NCI-H460 (cell line): ENCODE data around the gene SNAI3. TPM values are rescaled to one million over a fixed set of nuclear protein-coding genes. Genes with fewer than 3 reads are reported as not detected.
A peak's percentile ranks its signal among the peaks of the same experiment; 100 is the strongest.

Experiments used
- DNase-seq: peaks from one replicate; pipeline ENCODE4 v3.0.0-alpha.2; 2016; ENCODE audit warnings: low read depth; ENCODE audit errors: extremely low read depth
- total RNA-seq: library from RNA; depleted of rRNA; stranded (reverse); fragments of >200 nt; shearing (Covaris generic); gene quantifications from 2 replicates; pipeline ENCODE4 v1.2.3, GENCODE V29; 2014

SNAI3 gene
- total RNA-seq, 1 experiment from 2014 or later = not detected

GRCh38 chr16:88706229-88706964 lies 20.1 kb upstream of the SNAI3 start, which contains the start of the genes CTU2 and RNF166:
Gene CTU2, plus strand, starts transcription at chr16:88706503. Its CDS starts 28 bp downstream, at chr16:88706531.
Gene RNF166, minus strand, starts transcription at chr16:88706408. Its CDS starts 83 bp downstream, at chr16:88706325.
- peak; percentile 73 for DNase-seq

GRCh38 chr16:88705801-88706228 lies 19.5 kb upstream of the SNAI3 start:
- no peak for DNase-seq

- no peak for DNase-seq
Measured at GRCh38 chr16:88705076-88705684, 18.9 kb upstream of the SNAI3 start.

GRCh38 chr16:88703486-88704309 lies 17.4 kb upstream of the SNAI3 start:
- no peak for DNase-seq

GRCh38 chr16:88702371-88703210 lies 16.3 kb upstream of the SNAI3 start:
- no peak for DNase-seq

- no peak for DNase-seq
Measured at GRCh38 chr16:88701581-88702370, 15.5 kb upstream of the SNAI3 start.

GRCh38 chr16:88700636-88701482 lies 14.6 kb upstream of the SNAI3 start:
- no peak for DNase-seq

- no peak for DNase-seq
Measured at GRCh38 chr16:88700322-88700635, 14.0 kb upstream of the SNAI3 start.

GRCh38 chr16:88699180-88699579 lies 12.9 kb upstream of the SNAI3 start:
- no peak for DNase-seq

GRCh38 chr16:88698646-88699045 lies 12.3 kb upstream of the SNAI3 start:
- DNase-seq = no peak

- no peak for DNase-seq
Measured at GRCh38 chr16:88697831-88698615, 11.7 kb upstream of the SNAI3 start.

GRCh38 chr16:88697116-88697830 lies 11.0 kb upstream of the SNAI3 start:
- no peak for DNase-seq

GRCh38 chr16:88696441-88696840 lies 10.1 kb upstream of the SNAI3 start:
- no peak for DNase-seq

GRCh38 chr16:88695753-88696152 lies 9.4 kb upstream of the SNAI3 start:
- no peak for DNase-seq

- no peak for DNase-seq
Measured at GRCh38 chr16:88695218-88695617, 8.9 kb upstream of the SNAI3 start.

GRCh38 chr16:88694221-88695087 lies 8.1 kb upstream of the SNAI3 start:
- no peak for DNase-seq
